ENCODE results near the gene HOXC9.
"Not testable (repeated sequence)": the region's sequence is repeated elsewhere in the genome, so short reads cannot be mapped to it uniquely, and the experiment has no call there.

The HOXC9 gene

DNA sequence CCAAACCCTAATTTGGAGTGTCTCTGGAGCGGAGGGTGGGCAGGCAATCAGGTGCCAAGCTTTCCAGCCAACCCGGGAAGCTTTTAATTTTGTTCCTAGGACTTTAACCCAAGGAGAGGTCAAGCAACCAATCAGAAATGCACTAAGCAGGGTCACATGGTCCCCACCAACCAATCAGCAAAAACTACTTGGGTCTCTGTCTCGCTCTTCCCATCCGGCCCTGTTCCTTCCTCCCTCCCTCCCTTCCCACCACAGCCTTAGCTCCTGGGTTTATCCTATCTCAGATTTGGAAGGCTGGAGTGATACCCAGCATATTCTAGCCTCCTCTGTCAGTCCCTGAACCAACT, 40.2 kb downstream of the HOXC9 start:
- no peak for DNase-seq (ENCODE audit: low read depth)

DNA sequence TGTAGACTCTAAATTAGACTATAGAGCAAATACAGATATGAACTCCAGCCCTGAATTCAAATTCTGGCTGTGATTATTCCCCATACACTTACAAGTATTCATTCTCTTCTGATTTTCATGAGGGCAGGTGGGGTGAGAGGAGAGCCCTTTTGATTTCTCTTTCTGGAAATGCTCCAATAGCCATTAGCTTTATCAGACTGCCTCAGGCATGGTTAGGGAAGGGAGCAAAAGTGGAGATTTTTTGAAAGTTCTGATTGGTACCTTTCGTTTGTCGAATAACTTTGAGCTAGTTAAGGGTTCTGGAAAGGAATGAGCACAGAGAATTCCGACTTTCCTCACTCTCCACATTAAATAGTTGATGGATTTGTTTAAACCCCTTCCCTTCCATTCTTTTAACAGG, 40.7 kb downstream of the HOXC9 start:
- DNase-seq (ENCODE audit: low read depth) = no peak

DNA sequence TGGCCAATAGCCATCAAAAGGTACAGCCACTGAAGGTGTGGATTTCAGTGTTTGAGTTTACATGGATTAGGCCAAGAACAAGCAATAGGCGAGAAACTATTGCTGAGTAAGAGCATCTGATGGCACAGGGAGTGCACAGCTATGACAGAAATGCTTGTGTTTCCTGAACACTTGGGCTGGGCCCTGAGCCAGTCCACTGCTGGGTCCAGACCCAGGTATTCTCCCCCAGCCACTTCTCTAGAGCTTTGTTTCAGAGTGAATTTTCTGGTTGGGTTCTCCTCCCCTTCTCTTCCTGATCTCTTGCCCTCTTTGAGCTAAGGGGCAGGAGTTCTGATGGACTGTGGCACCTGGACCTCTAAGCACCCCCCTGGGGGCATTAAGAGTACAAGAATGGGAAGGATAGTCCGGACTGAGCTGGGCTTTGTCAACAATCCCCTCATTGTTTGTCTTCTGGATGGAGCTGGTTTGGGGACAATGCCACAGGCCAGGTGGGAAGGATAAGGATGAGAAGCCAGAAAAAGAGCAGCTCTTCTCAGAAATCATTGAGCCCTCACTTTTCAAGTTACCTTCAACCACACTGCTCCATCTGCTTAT, 41.2 kb downstream of the HOXC9 start:
- DNase-seq (ENCODE audit: low read depth) = no peak

DNA sequence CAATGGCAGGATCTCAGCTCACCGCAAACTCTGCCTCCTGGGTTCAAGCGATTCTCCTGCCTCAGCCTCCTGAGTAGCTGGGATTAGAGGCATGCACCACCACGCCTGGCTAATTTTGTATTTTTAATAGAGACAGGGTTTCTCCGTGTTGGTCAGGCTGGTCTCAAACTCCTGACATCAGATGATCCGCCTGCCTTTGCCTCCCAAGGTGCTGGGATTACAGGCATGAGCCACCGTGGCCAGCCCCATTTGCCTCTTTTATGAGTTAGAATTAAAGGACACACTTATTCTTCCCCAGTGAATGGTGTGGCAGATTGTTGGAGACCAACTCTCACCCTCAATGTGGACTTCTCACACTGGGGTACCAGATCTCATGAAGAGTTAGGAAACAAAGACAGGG, 42.1 kb downstream of the HOXC9 start:
- not testable (repeated sequence) for DNase-seq (ENCODE audit: low read depth)

DNA sequence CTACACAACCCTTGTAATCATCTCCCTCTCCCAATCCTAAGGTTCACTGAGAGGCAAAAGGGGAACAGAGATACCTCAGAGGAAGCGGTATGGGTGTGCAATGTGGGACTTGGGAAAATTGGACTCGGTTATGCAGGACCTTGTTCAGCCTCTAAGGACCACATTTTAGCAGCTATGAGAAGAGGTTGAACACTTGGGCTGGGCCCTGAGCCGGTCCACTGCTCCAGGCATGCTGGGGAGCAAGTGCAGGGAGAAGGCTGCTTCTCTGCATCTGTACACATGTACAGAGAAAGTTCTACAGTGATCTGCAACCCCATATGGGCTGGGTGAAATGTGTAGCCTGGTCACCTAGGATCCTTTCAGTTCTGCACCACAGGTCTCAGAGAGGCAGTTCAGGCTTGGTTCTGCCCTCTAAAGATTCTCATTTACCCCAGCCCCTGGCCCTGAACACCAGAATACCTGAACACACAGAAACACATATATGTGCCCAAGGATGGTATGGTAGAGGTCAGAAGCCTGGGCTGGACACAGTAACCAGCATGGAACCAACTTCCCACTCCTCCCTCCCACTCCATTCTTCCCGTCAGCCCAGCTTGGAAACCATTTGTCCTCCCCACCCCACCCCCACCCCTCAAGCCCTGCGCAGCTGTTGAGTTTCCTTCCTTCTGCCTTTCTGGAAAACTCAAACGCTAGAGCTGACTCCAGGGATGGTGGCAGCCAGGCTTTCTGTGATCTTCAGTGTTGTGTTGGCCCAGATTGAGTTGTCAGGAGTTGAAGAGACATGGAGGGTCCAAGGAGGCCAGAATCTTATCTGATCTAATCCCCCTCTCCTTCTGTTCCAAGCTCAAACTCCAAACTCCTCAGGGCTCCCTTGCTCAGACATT, 43.3 kb downstream of the HOXC9 start:
- no peak for DNase-seq (ENCODE audit: low read depth)

DNA sequence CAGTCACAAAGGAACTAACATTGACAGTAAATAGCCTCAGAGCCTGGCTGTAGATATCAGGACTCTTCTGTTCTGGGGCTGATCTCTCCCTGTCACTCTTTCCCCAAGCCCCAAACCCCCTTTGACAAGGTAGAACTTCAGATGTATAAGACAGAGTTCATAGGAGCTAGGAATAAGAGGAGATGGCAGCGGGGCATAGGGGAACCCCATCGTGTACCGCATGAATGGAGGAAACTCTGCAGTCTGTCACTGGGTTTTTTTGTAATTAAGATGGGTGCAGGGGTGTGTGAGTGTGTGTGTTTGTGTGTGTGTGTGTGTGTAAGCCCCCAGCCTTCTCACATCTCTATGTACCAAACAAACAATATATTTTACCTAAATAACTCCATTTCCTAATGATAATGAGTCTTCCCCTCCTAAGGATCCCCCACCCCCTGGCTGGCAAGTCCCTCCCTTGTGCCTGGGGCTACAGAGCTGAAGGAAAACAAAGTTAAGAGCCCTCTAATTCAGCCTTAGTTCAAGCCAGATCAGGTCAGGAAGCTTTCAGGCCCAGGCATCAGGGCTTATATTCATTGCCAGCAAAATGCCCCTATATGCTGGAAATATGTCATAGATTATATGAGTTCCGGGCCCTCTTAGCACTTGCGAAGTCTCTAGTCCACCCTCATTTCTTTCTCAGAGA, 44.6 kb downstream of the HOXC9 start:
- no peak for DNase-seq (ENCODE audit: low read depth)

DNA sequence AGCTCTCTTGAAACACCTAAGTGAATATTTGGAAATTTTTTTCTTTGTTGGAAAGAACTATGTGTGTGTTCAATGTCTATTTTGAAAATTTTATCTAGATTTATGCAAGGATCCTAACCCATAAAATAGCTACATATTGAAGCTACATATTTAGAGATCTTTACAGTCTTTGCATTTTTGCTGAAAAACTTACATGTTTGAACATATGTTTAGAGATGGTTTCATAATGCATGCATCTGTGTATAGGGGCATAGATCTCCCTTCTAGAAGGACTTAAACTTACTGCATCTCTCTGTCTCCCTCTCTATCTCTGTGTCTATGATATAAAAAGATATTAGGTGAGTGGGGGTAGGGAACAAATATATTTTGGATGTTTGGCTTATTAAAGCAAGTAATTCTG, 45.4 kb downstream of the HOXC9 start:
- no peak for DNase-seq (ENCODE audit: low read depth)

DNA sequence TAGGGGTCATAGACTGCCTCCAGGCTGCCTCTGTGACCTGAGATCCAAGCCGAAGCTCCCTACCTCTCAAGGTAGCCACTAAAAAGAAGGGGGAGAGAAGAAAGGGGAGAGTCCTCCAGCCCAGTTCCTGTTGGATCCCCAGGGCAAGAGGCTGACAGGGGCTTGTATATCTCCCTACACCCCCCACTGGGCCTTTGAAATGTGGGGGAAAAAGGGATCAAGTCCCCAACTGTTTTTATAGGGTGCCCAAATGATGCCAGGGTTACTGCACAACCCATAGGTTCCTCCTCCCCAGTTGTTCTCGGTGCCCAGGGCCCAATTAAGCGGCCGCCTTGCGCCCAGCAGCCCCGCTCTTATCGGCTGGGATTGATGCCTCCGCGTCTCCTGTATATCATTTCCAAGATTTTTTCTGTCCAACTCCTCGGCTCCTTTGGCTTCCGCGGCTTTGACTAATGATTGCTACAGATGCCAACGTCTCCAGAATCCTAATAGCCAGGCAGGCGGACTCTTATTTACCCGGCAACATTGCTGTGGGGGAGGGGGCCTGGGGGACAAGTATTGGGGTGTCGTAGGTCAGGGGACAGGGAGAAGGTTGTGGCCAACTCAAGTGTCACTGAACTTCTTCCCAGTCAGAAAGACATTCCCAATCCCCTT, 46.0 kb downstream of the HOXC9 start:
- no peak for DNase-seq (ENCODE audit: low read depth)

DNA sequence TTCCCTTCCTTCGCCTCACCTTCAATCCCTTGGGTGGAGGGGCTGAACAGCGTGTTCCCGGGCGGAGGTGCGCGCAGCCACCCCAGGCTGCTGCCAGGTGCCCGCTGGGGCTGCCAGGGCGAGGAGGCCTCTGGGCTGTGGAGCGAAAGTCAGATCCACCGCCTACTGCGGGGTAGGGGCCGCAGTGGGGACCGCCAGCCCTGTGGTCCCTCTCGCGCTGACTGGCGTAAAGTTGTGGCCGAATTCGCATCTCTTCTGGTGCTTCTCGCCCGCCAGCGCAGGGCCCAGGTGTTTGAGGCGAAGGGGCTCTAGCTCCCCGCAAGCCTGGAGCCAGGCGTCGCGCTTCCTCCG, 46.8 kb downstream of the HOXC9 start:
- no peak for DNase-seq (ENCODE audit: low read depth)

DNA sequence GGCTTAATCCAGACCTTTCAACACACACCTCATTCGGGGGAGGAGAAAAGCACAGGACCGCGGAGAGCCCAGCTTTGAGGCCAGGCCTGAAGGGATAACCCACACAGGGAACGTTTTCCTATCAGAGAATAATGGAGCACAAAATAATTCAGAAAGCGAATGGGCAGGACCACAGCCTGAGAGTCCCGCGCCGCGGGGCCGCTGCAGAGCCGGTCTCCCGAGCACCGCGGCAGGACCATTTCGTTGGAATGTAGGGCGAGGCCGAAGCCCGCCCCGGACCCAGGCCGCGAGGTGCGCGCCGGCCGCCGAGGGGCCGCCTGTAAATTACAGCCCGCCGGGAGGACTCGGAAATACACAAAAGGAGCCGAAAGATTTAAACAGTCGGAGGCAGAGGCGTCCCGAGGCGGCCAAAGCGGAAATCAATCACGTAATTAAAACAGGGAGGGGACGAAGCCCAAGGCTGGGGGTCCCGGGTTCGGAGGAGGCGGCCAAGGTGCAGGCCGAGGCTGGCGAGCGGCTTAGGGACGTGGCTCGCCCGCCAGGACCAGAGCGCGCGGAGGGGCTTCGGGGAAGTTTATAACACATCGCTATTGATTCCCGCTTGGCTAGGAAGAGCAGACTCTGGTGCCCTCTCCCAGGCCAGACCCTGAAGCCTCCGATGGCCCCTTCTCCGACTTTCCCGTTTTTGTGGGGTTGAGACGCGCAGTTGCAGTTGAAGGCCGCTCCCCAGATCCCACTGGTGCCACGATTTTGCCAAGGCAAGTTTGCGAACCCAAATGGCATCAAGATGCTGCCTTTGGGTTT, 47.4 kb downstream of the HOXC9 start:
- DNase-seq (ENCODE audit: low read depth) = no peak

DNA sequence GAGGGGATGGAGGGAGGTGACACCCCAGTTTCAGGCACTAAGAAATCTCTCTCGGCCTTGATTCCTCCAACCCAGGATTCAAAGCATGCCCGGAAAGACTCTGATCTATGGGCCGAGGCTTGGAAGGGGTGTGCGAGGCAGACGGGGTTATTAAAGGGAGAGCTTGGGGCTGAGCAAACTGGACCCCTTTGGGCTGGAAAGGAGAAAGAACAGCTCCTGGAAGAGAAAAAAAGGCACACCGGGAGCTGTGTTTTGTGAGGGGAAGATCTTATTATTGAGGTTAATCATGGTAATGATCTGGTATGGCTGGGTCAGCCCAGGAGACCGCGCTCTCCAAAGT, 48.0 kb downstream of the HOXC9 start:
- no peak for DNase-seq (ENCODE audit: low read depth)

DNA sequence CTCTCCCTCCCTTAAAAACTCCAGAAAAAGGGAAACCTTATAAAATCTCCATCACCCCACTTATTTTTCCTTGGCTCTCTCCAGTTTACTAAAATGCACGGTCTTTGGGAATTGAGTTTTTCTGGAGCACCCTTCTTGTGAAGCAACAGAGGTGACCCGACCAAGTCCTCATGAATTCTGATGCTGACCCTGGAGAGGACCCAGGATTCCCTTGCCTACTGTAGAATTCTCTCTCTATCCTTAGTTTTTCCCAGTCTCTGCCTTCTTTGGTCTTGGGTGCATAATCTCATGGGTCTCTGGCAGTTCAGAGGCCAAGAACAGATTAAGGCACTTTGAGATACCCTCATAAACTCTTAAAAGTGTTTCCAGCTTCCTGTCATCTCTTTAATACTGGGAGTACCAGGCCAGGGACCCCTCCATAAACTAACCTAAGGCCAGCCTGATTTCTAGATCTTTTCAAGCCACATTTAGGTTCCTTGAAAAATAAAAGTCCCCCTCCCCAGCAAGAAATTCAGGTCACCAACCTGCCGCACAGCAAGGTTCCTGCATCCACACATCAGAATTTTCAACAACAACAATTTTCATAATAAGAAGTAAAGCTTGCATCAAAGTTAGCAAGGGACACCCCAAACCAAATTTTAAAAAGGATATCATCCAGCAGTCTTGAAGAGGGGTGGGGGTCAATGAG, 48.6 kb downstream of the HOXC9 start:
- DNase-seq (ENCODE audit: low read depth) = no peak

DNA sequence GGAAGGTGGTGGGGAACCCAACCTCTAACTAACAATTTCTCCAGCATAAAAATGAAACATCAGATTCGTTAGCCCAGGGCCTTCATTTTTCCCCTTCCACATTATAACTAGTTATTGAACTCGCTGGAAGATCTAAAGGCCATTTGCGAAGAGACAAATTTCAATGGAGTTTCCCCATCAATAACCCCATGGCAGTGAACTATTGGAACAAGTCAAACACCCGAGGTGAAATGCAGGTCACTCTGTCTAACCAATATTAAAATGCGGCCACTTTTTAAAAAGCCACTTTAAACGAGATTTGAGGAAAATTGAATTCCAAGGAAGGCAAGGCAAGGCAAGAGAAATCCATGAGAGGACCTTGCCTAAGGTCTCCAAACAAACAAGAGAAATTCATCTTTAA, 49.1 kb downstream of the HOXC9 start:
- no peak for DNase-seq (ENCODE audit: low read depth)

DNA sequence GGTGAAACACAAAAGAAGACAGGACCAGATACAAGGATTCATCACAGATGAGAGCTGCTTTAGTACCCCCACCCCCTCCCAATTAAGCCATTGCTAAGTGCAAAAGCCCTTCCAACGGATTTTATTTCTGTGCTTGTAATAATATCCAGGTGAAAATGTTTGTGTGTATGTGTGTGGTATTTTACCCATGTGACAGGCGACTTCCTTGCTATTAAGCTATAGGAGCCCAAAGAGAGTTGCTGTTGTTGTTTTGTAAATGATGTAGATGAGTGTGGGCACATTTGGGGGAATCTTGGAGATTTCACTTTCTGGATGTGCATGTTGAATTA, 50.5 kb downstream of the HOXC9 start:
- no peak for DNase-seq (ENCODE audit: low read depth)

DNA sequence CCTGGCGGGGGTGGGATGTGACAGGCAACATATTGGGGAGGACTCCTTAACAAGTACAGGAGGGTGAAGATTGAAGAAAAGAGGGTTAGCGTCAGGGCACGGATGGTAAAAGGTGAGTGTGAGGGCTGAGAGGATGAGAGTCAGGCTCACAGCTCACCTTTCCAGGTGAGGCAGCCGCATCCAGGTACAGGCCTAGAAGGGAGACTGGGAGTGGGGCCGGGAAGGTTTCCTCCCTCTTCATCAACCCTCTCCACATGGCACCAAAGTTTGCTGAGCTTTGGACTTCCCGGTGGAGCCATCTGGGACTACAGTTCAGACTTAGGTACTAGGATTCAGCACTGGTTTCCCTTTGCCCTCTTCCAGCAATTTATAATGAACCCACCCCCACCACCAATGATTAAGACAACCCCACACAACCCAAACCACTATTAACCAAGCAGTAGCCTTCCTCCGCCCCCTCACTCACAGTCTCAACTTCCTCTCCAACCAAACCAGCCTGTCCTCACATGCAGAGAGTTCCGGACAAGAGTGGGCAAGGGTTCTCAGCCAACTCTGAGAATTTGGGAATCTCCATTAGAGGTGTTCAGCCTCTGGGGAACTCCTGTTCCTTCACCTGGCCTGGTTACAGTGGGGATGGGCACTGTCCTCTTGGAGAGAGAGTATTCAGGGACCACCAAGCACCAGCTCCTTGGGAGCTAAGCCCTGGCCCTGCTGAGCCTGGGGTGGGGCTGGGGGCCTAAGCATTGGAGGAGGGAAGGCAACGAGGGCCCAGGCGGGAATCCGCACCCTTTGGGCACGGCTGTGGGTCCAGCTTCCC, 51.3 kb downstream of the HOXC9 start:
- no peak for DNase-seq (ENCODE audit: low read depth)

DNA sequence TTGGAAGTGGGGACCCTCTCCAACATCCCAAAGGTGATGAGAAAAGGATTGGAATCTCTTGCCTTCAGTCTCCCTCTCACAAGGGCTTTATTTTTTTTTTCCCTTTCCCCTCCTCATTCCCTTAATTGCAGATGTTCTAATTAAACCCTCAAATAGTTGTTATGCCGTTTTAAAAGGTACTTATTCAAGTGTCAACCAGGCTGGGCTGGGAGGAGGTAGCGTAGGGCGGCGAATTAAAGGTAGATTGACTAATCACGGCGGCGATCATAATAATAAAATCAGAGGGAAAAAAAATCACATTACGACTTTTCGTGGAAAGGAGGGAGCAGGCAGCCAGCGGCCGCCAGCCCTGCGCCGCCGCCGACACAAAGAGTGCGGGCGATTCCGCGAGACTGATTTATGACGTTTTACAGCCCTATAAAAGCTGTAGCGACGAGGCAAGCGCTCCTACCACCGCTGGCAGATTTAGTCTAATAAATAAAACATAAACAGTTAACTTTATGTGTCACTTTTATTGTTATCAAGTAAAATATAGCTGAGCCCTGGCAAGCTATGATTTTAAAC, 52.0 kb downstream of the HOXC9 start:
- DNase-seq (ENCODE audit: low read depth) = no peak

DNA sequence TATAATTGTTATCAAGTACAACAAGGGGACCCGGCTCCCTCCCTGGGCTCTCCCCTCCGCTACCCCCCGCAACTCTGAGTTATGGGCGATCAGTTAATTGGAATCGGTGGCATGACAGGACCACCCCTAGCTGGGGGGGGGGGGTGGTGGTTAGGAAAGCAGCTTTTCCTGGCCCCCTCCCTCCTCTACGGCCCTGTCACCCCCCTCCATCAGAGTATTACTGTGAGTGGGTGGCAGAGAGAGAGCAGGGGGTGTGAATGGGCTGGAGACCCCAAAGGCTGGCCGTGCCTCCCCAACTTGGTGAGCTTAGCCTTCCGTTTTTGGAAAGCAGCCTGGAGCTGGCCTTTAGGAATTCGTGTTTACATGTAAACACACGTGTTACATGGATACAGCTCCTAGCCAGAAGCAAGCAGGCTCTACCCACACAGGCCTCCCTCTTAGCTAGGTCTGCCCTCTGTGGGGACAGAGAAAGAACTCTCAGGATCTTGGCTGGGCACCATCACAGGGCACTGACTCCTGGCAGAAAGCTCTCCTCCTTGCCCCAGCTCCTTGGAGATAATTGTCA, 52.6 kb downstream of the HOXC9 start:
- no peak for DNase-seq (ENCODE audit: low read depth)

All from activated gamma-delta T cell treated with anti-CD3 and anti-CD28 coated beads, Interleukin-2, amount 50 U/mL, for 16 hours (primary cell).